ENCODE data around the gene NDEL1. TPM values are rescaled to one million over a fixed set of nuclear protein-coding genes. Genes with fewer than 3 reads are reported as not detected.

The NDEL1 gene
- total RNA-seq, 4 donors from 2014 or later, result 31.3 to 60.6 (median 41.5) TPM

- in situ Hi-C loops (cut with MboI; ENCODE audit: low sequenced_read_pairs in 4 of 4), result no loop called here
- Histone ChIP-seq H3K4me3 (no peak overlapping the region), H3K27me3 (no peaks in the 10 kb centered on the region), H3K4me1 (no peaks in the 10 kb centered on the region), H3K36me3 (peaks cover 0 to 22% of the 10 kb centered on the region in 2 donors), H3K9me3 (no peaks in the 10 kb centered on the region), H3K27ac (no peak overlapping the region)
- TF ChIP-seq CTCF (IDR thresholded peaks at IDR 0.05 in 4 of 5, conservative IDR thresholded peaks at IDR 0.05 in 1 of 5) (no peak), POLR2A (IDR thresholded peaks at IDR 0.05) (no peak)
- intact Hi-C loops (cut with DNase I; ENCODE audit: low total_unique reads), result no loop called here
- ATAC-seq (no peak), DNase-seq (no peak)
Measured at GRCh38 chr17:8504460-8505207, 69.0 kb downstream of the NDEL1 start.

- in situ Hi-C loops (cut with MboI; ENCODE audit: low sequenced_read_pairs in 4 of 4) (no loop called here), intact Hi-C loops (cut with DNase I; ENCODE audit: low total_unique reads) (no loop called here)
- Histone ChIP-seq H3K4me3 (peak overlapping the region; percentile 30 to 59 (median 44)), H3K9me3 (no peaks in the 10 kb centered on the region), H3K36me3 (peaks cover 0 to 17% of the 10 kb centered on the region in 2 donors), H3K4me1 (no peaks in the 10 kb centered on the region), H3K27me3 (no peaks in the 10 kb centered on the region), H3K27ac (peak overlapping the region in 2 of 4 donors; percentile 23 to 41)
- peak; percentile 22 to 59 for DNase-seq
- TF ChIP-seq POLR2A (IDR thresholded peaks at IDR 0.05) (no peak), CTCF (IDR thresholded peaks at IDR 0.05 in 4 of 5, conservative IDR thresholded peaks at IDR 0.05 in 1 of 5) (no peak)
- ATAC-seq, result peak in 1 of 2 donors; percentile 81
Measured at GRCh38 chr17:8506145-8506544, 70.5 kb downstream of the NDEL1 start.

- Histone ChIP-seq H3K4me1 (no peaks in the 10 kb centered on the region), H3K36me3 (peaks cover 0 to 1% of the 10 kb centered on the region in 2 donors), H3K9me3 (no peaks in the 10 kb centered on the region), H3K27ac (no peak overlapping the region), H3K27me3 (no peaks in the 10 kb centered on the region), H3K4me3 (no peak overlapping the region)
- intact Hi-C loops (cut with DNase I; ENCODE audit: low total_unique reads), result no loop called here
- TF ChIP-seq CTCF (IDR thresholded peaks at IDR 0.05 in 4 of 5, conservative IDR thresholded peaks at IDR 0.05 in 1 of 5), result no peak
- no peak for TF ChIP-seq POLR2A (IDR thresholded peaks at IDR 0.05)
- no peak for ATAC-seq
- DNase-seq, result no peak
- in situ Hi-C loops (cut with MboI; ENCODE audit: low sequenced_read_pairs in 4 of 4), result no loop called here
Measured at GRCh38 chr17:8514801-8515200, 79.1 kb downstream of the NDEL1 start.

Other genes starting within 250 kb of the NDEL1 start
- 10 to 100 TPM; 16.2 to 34.5 (median 26.2) TPM for gene BORCS6, start 245.7 kb upstream of the NDEL1 start, total RNA-seq
- gene AURKB, start 225.3 kb upstream of the NDEL1 start, total RNA-seq, result 1 to 10 TPM in 1 of 4 donors, not detected in 3; 2.3 TPM
- 1 to 10 TPM; 2.4 to 5.5 (median 4.1) TPM for gene CTC1, start 187.8 kb upstream of the NDEL1 start, total RNA-seq
- gene PFAS, start 186.6 kb upstream of the NDEL1 start, total RNA-seq, result 1 to 10 TPM; 2.6 to 8.4 (median 6.5) TPM
- gene RANGRF, start 147.2 kb upstream of the NDEL1 start, total RNA-seq, result 10 to 100 TPM in 3 of 4 donors, 1 to 10 TPM in 1; 6.9 to 21.2 (median 15.4) TPM
- 10 to 100 TPM in 1 of 4 donors, 1 to 10 TPM in 1, under 1 TPM in 2; 0.71 to 14.0 (median 1.0) TPM for gene SLC25A35, start 140.5 kb upstream of the NDEL1 start, total RNA-seq
- 1 to 10 TPM; 3.3 to 8.1 (median 5.0) TPM for gene ARHGEF15, start 125.6 kb upstream of the NDEL1 start, total RNA-seq
- gene ODF4, start 96.0 kb upstream of the NDEL1 start, total RNA-seq, result not detected
- gene RPL26, start 52.7 kb upstream of the NDEL1 start, total RNA-seq, result 1,000 to 10,000 TPM; 2,392 to 2,913 (median 2,833) TPM
- gene RNF222, start 38.1 kb upstream of the NDEL1 start, total RNA-seq, result not detected
- gene MYH10, start 194.8 kb downstream of the NDEL1 start, total RNA-seq, result 10 to 100 TPM in 1 of 4 donors, 1 to 10 TPM in 3; 2.5 to 10.6 (median 4.1) TPM